NOMO-1 treated with dmso at 0.1 percent for 144 hours (cell line): ENCODE results near the gene ITPK1.

ENCODE experiments used
- DNase-seq: peaks from one replicate; lab custom pipeline; 2025; ENCODE audit not compliant: unreplicated experiment; lab: John Stamatoyannopoulos, UW

ITPK1 gene

DNA sequence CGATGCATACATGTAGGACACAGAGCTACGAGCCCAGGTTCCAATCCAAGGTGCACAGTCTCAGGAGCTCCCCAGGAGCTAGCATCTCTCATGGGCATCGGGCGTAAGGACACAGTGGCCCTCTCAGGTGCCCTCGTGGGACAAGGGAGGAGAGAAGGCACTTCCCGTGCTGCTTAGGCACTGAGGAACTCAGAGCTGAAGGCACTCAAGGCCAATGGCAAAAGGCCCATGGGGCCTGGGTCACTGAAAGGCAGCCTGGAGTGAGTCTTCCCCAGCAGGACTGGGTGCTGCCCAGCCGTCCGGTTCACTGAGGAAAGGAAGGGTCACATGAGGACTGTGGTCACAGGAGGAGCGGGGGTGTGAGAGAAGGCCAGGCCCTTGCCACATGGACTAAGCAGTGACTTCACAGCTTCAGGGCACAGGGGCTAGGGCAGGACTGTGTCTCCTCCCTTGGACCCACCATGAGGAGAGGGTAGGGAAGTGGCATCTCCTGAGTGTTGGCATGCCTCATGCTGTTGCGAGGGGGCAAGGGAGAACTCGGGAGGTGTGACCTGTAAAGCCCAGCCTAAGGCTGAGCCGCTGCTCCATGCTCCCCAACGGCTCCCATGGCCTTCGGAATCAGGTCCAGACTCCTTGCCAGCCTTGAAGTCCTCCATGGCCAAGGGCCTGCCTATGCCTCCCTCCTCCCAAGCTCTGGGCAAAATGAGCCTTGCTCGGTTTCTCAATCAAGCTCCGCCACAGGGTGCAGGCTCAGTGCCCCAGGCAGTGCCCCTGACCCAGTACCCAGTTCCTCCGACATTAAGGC is 141.0 kb downstream of the ITPK1 start:
- DNase-seq: no peak

- no peak for DNase-seq
Observed at GRCh38 chr14:92973798-92974372, 141.8 kb downstream of the ITPK1 start.

DNA sequence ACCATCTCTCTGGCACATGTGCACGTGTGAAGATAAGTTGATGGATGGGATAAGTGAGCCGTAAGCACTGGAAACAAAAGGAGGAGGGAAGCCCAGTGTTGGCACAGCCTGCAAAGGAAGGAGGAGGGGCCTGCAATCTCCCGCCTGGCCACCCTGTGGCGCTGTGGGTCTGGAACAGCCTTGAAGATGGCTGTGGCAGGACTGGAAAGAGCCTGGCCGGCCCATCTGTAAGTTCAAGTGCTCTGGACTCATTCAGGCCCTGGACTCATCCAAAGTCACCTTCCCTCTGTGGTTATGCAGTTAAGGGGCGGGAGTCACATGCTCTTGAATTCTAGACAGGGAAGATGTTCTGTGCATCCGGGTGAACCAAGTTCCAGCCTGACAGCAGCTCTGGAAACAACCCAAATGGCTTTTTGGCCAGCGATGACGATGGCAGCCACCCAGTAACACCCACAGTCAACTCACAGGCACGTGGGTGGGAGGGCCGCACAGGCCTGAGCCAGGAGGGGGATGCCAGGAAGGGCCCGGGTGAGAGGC is 142.4 kb downstream of the ITPK1 start:
- DNase-seq: no peak

- DNase-seq: no peak
Observed at GRCh38 chr14:92971601-92972180, 144.0 kb downstream of the ITPK1 start.

DNA sequence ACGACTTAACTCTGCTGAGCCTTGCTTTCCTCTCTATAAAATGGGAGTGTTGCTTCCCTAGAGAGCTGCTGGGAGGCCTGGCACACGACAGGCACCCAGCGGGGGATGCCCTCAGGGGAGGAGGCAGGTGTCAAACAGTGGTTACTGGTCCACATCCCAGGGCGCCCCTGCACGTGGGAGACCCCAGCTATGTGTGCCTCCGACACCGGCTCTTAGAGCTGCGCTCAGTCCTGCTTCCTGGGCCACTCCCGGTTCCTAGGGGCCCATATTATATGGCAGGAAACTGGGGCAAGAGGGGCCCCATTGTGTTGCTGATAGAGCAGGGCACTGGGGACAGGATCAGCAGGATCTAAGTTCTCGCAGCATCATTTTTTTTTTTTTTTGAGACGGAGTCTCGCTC is 145.5 kb downstream of the ITPK1 start:
- DNase-seq: no peak

GRCh38 chr14:92969871-92970270 is 145.9 kb downstream of the ITPK1 start:
- DNase-seq: no peak

GRCh38 chr14:92969430-92969829 is 146.3 kb downstream of the ITPK1 start:
- DNase-seq: no peak

GRCh38 chr14:92968291-92969020 is 147.3 kb downstream of the ITPK1 start:
- no peak for DNase-seq

- DNase-seq: no peak
Observed at GRCh38 chr14:92967346-92967926, 148.3 kb downstream of the ITPK1 start.

GRCh38 chr14:92965281-92965680 is 150.4 kb downstream of the ITPK1 start:
- DNase-seq: no peak

DNA sequence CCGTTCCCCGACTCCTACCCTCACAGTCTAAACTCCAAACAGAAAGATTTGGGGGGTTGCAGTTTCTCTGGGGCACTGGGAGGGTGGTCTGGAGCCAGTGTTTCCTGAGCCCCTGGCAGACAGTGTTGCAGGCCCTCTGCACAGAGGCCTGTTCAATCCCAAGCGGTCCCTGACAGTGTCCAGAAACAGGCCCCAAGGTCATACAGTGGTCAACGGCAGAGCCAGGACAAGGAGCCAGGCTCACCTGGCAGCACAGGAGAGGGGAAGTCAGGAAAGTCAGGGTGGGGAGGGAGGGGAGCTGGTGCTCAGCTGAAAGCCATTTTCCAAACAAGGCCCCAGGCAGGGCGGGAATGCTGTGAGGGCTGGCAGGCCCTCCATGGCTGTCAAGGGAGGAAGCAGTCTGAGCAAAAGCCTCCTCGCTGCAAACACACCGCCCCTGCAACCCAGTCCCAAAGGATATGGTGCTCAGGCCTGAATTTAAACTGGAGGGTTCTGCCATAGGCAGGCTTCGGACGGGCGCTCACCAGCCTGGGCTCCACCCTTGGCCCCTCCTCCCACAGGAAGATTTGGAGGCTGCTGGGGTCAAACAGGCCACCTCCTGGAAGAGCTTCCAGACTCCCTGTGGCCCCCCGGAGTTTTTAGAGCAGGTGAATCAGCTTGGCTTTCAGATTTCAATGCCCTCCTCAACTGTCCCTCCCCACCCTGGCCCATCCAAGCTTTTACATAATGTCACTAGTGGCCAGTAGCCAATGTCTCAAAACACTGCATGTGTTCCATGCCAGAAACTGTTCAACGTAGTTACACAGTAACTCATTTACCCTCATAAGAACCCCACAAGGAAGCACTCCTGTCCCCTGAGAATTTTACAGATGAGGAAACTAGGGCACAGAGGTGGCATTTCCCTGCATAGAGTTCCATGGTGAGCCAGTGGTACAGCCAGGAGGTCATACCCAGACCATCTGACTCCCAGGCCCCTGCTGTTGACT is 151.3 kb downstream of the ITPK1 start:
- no peak for DNase-seq

DNA sequence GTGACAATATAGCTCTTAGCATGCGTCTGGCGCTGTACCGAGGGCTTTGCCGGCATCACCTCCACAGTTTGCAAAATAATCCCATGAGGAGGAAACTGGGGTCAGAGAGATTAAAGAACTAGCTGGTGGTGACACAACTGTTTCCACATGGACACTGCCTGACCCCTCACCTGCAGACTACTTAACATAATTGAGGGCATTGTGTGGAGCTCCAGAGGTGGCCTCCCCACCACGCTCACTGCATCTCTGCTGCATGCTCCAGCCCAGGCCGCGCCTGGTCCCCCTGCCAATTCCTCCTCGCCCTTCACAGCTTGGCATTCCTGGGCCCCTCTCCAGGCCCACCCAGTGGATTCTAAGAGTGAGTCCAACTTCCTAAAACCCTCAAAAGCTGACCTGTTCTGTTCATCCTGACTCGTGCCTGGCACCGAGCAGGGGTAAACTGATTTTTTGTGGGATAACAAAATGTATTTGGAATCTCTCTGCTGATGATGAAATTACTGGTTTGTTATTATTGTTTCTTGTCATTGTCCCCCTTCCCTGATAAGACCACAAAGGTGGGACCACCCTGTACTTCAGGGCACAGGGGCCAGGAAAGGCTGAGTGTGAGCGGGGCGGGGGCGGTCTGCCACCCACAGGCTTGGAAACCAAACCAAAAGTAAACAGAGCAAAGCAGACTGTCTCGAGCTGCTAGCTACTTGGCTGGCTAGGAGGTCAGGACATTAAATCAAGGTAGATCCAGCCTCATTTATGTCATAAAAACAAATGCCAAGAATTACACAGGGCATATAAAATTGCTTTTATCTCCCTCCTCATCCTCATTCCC is 152.2 kb downstream of the ITPK1 start:
- DNase-seq: no peak

GRCh38 chr14:92962831-92963095 is 153.0 kb downstream of the ITPK1 start:
- no peak for DNase-seq

- DNase-seq: no peak
Observed at GRCh38 chr14:92962031-92962830, 153.5 kb downstream of the ITPK1 start.

DNA sequence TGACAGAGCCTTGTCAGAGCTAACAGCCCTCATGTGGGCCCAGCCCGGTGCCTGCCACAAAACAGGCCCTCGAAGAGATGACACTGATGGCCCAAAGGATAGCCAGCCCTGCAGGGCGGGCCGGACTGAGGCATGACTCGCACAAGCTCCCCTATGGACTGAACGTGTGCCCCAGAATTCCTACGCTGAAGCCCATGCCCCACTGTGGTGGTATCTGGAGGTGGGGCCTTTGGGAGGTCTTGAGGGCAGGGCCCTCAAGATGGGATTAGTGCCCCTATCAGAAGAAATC is 154.2 kb downstream of the ITPK1 start:
- no peak for DNase-seq

- no peak for DNase-seq
Observed at GRCh38 chr14:92960706-92961566, 154.8 kb downstream of the ITPK1 start.

DNA sequence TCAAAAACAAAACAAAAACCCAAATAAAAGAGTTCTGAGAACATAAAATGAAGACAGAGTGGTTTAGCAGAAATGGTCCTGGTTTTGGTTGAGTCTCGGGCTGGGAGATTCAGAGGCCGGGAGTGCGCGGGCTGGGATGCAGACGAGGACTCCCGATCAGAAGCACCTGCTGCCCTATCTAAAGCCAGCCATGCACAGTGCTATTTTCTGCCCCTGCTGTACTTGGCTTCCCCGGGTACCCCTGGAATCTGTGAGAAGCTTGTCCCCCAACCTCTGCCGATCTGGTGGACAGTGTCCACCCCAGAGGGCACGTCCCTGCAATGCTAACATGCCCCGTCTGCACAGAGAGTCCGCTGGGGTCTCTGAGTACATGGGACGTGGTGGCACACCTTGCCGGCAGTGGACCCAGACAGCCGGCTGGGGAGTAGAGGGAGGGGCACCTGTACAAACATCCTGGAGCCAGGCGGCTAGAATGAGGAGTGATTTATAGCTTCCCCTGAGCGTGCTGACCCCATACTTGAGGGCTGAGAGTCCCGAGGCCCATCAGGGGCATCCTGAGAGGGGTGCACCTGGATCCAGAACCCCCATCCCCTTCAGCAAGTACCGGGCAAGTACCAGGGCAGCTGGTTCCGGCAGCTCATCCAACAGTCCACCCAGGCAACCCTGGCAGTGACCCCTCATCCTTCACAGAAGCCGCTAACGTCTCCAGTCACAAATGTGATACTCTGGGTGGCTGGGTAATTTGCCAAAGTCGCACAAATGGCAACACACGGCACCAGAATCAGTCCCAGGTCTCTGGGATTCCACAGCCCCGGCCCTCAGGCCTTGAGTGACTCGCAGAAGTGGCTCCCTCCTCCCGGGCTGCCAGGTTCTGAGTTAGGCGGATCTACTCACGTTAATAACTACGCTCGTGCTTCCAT is 155.7 kb downstream of the ITPK1 start:
- DNase-seq: no peak
